CD8-positive, alpha-beta memory T cell (primary cell): ENCODE measurements around the gene C1orf159. TPM values are rescaled to one million over a fixed set of nuclear protein-coding genes. Genes with fewer than 3 reads are reported as not detected.

Experiments used
- CTCF ChIA-PET: fragments of 350-600 bp; sonication (Branson Sonifier 250); formaldehyde crosslinking; loops from one replicate; lab custom pipeline; 2021; ENCODE audit warnings: antibody characterized with exemption; lab: Charles Lee
- POLR2A ChIA-PET: fragments of 350-600 bp; sonication (Branson Sonifier 250); formaldehyde crosslinking; loops from one replicate; lab custom pipeline; 2021; ENCODE audit warnings: antibody characterized with exemption; lab: Charles Lee
- DNase-seq, 5 donors: peaks; one replicate each; pipeline versions ENCODE4 v3.0.0 to v3.0.0-alpha.2; 2020 to 2022; ENCODE audit warnings: mixed read lengths in 1 of 5
- H3K27ac ChIP-seq: one replicate; pipeline ENCODE4 v1.7.0; 2013; ENCODE audit warnings: low read depth, mild to moderate bottlenecking, low read length, moderate library complexity
- H3K27me3 ChIP-seq: 2 replicates; pipeline ENCODE4 v1.7.0; 2013; ENCODE audit warnings: low read length, mild to moderate bottlenecking; ENCODE audit not compliant: insufficient read depth, poor library complexity, severe bottlenecking
- H3K36me3 ChIP-seq: 2 replicates; pipeline ENCODE4 v1.7.0; 2013; ENCODE audit warnings: mild to moderate bottlenecking, low read length, moderate library complexity; ENCODE audit not compliant: insufficient read depth
- H3K4me1 ChIP-seq: 2 replicates; pipeline ENCODE4 v1.7.0; 2013; ENCODE audit warnings: mild to moderate bottlenecking, low read length, moderate library complexity; ENCODE audit not compliant: insufficient read depth
- H3K4me3 ChIP-seq: 2 replicates; pipeline ENCODE4 v1.7.0; 2013; ENCODE audit warnings: mild to moderate bottlenecking, low read length
- H3K9me3 ChIP-seq: 2 replicates; pipeline ENCODE4 v1.7.0; 2013; ENCODE audit warnings: mild to moderate bottlenecking, low read length
- H3K27ac Mint-ChIP-seq, 8 donors: one replicate each; pipeline ENCODE4 v1.8.0; 2020 to 2021; ENCODE audit warnings: mixed read lengths in 8 of 8, mild to moderate bottlenecking in 6 of 8, inconsistent platforms in 3 of 8, moderate library complexity in 3 of 8
- H3K27me3 Mint-ChIP-seq, 2 donors: one replicate each; pipeline ENCODE4 v1.8.0; 2020 to 2021; ENCODE audit warnings: mixed read lengths in 2 of 2, mild to moderate bottlenecking in 1 of 2, moderate library complexity in 1 of 2
- H3K36me3 Mint-ChIP-seq, 3 donors: one replicate each; pipeline ENCODE4 v1.8.0; 2020 to 2021; ENCODE audit warnings: mixed read lengths in 3 of 3, inconsistent platforms in 1 of 3, mild to moderate bottlenecking in 1 of 3
- H3K4me1 Mint-ChIP-seq, 3 donors: one replicate each; pipeline ENCODE4 v1.8.0; 2020 to 2021; ENCODE audit warnings: mixed read lengths in 3 of 3, inconsistent platforms in 1 of 3, mild to moderate bottlenecking in 1 of 3
- H3K4me3 Mint-ChIP-seq, 7 donors: one replicate each; pipeline ENCODE4 v1.8.0; 2020 to 2021; ENCODE audit warnings: mixed read lengths in 7 of 7, mild to moderate bottlenecking in 6 of 7, moderate library complexity in 4 of 7, inconsistent platforms in 2 of 7
- H3K9me3 Mint-ChIP-seq, 5 donors: one replicate each; pipeline ENCODE4 v1.8.0; 2020 to 2022; ENCODE audit warnings: mixed read lengths in 5 of 5, mild to moderate bottlenecking in 3 of 5, moderate library complexity in 2 of 5, inconsistent platforms in 1 of 5
- polyA plus RNA-seq: library from polyadenylated mRNA; unstranded; fragments of 300-500 nt; fragmentation: Illumina TruSeq; gene quantifications from one replicate; pipeline ENCODE4 v1.2.3, GENCODE V29; 2021
- total RNA-seq, 2 experiments: library from RNA; stranded (reverse); gene quantifications; one replicate each; pipeline ENCODE4 v1.2.3, GENCODE V29; 2021

C1orf159 gene
- total and polyA plus RNA-seq, 3 experiments from 2014 or later, result 7.9 to 20.8 (median 18.7) TPM

DNA sequence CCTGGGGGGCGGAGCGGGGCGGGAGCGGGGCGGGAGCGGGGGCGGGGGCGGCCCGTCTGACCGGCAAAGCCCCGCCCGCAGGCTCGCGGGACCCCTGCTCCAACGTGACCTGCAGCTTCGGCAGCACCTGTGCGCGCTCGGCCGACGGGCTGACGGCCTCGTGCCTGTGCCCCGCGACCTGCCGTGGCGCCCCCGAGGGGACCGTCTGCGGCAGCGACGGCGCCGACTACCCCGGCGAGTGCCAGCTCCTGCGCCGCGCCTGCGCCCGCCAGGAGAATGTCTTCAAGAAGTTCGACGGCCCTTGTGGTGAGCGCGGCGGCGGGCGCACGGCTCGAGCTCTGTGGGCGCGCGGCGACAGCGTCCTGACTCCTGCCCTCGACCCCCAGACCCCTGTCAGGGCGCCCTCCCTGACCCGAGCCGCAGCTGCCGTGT is 74.8 kb downstream of the C1orf159 start:
- no peaks in the 10 kb centered on the region for H3K9me3 ChIP-seq
- ChIA-PET CTCF (interaction anchor here (1.1 to 2.1 kb wide), 2 partner anchors 27 to 40 kb away, joined by 3 to 7 read pairs; partner anchors contain the start of gene ISG15), POLR2A (no interaction called here)
- Mint-ChIP-seq H3K9me3 (no peaks in the 10 kb centered on the region), H3K27me3 (peaks cover 5 to 24% of the 10 kb centered on the region in 2 donors), H3K4me1 (peaks cover 6 to 20% (median 10%) of the 10 kb centered on the region in 3 donors), H3K4me3 (no peak overlapping the region), H3K36me3 (no peaks in the 10 kb centered on the region), H3K27ac (no peak overlapping the region)
- no peaks in the 10 kb centered on the region for H3K36me3 ChIP-seq
- peaks cover 17% of the 10 kb centered on the region for H3K4me1 ChIP-seq
- H3K27ac ChIP-seq, result no peak overlapping the region
- H3K27me3 ChIP-seq, result peaks cover 6% of the 10 kb centered on the region
- peak in 1 of 5 donors; percentile 34 for DNase-seq
- H3K4me3 ChIP-seq, result no peak overlapping the region

DNA sequence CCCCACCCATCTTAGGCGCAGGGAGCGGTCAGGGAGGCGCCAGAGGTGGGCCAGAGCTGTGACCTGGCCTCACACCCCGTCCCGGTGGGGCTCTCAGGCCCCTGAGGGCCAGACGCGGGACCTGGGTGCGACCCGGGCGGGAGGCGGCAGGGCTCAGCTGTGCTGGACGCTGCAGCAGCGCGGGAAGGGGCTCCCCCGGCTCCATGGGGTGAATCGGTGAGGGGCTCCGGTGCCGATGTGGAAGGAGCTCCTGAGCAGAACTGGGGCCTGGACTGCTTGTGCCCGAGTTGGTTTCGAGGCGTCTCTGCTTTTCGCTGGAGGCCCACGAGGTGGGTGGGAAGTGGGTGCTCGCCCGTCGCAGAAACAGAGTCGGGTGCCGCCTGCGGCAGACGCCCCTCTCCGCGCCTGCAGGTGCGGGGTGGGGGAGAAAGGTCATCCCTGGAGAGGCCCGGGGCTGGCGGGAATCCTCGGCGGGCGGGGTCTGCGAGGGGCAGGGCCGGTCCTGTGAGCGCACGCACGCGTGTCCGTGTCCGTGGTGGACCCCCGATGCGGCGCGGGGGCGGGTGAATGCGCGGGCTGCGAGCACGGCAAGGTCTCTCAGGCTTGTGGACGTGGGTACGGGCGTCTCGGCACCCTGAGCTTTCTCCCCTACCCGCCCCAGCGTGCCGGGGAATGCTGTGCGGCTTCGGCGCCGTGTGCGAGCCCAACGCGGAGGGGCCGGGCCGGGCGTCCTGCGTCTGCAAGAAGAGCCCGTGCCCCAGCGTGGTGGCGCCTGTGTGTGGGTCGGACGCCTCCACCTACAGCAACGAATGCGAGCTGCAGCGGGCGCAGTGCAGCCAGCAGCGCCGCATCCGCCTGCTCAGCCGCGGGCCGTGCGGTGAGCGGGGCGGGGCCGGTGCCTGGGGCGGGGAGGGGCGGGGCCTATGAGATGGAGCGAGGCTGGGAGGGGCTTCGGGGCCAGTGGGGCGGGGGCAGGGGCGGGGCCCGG is 75.6 kb downstream of the C1orf159 start:
- Mint-ChIP-seq H3K4me1 (peaks cover 6 to 20% (median 10%) of the 10 kb centered on the region in 3 donors), H3K36me3 (no peaks in the 10 kb centered on the region), H3K9me3 (no peaks in the 10 kb centered on the region), H3K27me3 (peaks cover 10 to 31% of the 10 kb centered on the region in 2 donors), H3K27ac (peak overlapping the region in 1 of 8 donors; percentile 19), H3K4me3 (peak overlapping the region; percentile 60 to 90 (median 74))
- ChIA-PET POLR2A (interaction anchor here (0.7 kb wide), 1 partner anchor 26 kb away, joined by 4 read pairs; no protein-coding TSS in a partner anchor), CTCF (interaction anchor here (1.1 to 2.1 kb wide), 3 partner anchors 27 to 252 kb away, joined by 3 to 7 read pairs (median 4); partner anchors contain the start of gene ISG15)
- Histone ChIP-seq H3K36me3 (no peaks in the 10 kb centered on the region), H3K27ac (no peak overlapping the region), H3K9me3 (no peaks in the 10 kb centered on the region), H3K27me3 (peaks cover 8% of the 10 kb centered on the region), H3K4me3 (peak overlapping the region; percentile 50), H3K4me1 (peaks cover 17% of the 10 kb centered on the region)
- peak; percentile 71 to 83 (median 79) for DNase-seq

GRCh38 chr1:1039145-1039910 is 76.6 kb downstream of the C1orf159 start:
- peaks cover 0 to 2% (median 0%) of the 10 kb centered on the region in 5 donors for H3K9me3 Mint-ChIP-seq
- H3K27ac Mint-ChIP-seq, result peak overlapping the region in 1 of 8 donors; percentile 22
- Histone ChIP-seq H3K4me1 (peaks cover 17% of the 10 kb centered on the region), H3K27ac (no peak overlapping the region), H3K36me3 (no peaks in the 10 kb centered on the region), H3K27me3 (peaks cover 12% of the 10 kb centered on the region), H3K4me3 (no peak overlapping the region), H3K9me3 (no peaks in the 10 kb centered on the region)
- peaks cover 6 to 20% (median 10%) of the 10 kb centered on the region in 3 donors for H3K4me1 Mint-ChIP-seq
- H3K36me3 Mint-ChIP-seq, result no peaks in the 10 kb centered on the region
- POLR2A ChIA-PET, result interaction anchor here (0.6 to 0.7 kb wide), 2 partner anchors 25 to 96 kb away, joined by 4 to 7 read pairs; no protein-coding TSS in a partner anchor
- H3K27me3 Mint-ChIP-seq, result peaks cover 11 to 33% of the 10 kb centered on the region in 2 donors
- peak overlapping the region; percentile 60 to 90 (median 74) for H3K4me3 Mint-ChIP-seq
- CTCF ChIA-PET, result interaction anchor here (1.1 to 2.1 kb wide), 3 partner anchors 24 to 252 kb away, joined by 4 to 7 read pairs (median 5); partner anchors contain the start of gene ISG15
- no peak for DNase-seq

GRCh38 chr1:1038694-1039093 is 77.2 kb downstream of the C1orf159 start:
- H3K4me1 ChIP-seq, result peaks cover 17% of the 10 kb centered on the region

GRCh38 chr1:1037366-1038327 is 78.2 kb downstream of the C1orf159 start:
- CTCF ChIA-PET, result interaction anchor here (1.6 kb wide), 1 partner anchor 26 kb away, joined by 5 read pairs; no protein-coding TSS in a partner anchor
- Mint-ChIP-seq H3K27ac (peak overlapping the region in 1 of 8 donors; percentile 70), H3K9me3 (peaks cover 0 to 2% (median 0%) of the 10 kb centered on the region in 5 donors), H3K27me3 (peaks cover 12 to 33% of the 10 kb centered on the region in 2 donors), H3K36me3 (no peaks in the 10 kb centered on the region), H3K4me1 (peaks cover 6 to 20% (median 10%) of the 10 kb centered on the region in 3 donors), H3K4me3 (no peak overlapping the region)
- H3K27me3 ChIP-seq, result peaks cover 13% of the 10 kb centered on the region
- no peaks in the 10 kb centered on the region for H3K36me3 ChIP-seq
- no peak for DNase-seq
- H3K9me3 ChIP-seq, result no peaks in the 10 kb centered on the region
- peaks cover 22% of the 10 kb centered on the region for H3K4me1 ChIP-seq
- POLR2A ChIA-PET, result no interaction called here
- H3K4me3 ChIP-seq, result no peak overlapping the region
- H3K27ac ChIP-seq, result no peak overlapping the region

More at GRCh38 chr1:1038694-1039093, 77.2 kb downstream of the C1orf159 start:
- ChIA-PET POLR2A (interaction anchor here (0.6 kb wide), 1 partner anchor 96 kb away, joined by 7 read pairs; no protein-coding TSS in a partner anchor), CTCF (interaction anchor here (1.6 kb wide), 1 partner anchor 25 kb away, joined by 5 read pairs; no protein-coding TSS in a partner anchor)
- Mint-ChIP-seq H3K4me3 (peak overlapping the region in 3 of 7 donors; percentile 8 to 87 (median 28)), H3K27me3 (peaks cover 11 to 33% of the 10 kb centered on the region in 2 donors), H3K4me1 (peaks cover 6 to 20% (median 10%) of the 10 kb centered on the region in 3 donors), H3K36me3 (no peaks in the 10 kb centered on the region), H3K9me3 (peaks cover 0 to 2% (median 0%) of the 10 kb centered on the region in 5 donors), H3K27ac (no peak overlapping the region)
- Histone ChIP-seq H3K4me3 (no peak overlapping the region), H3K36me3 (no peaks in the 10 kb centered on the region), H3K27ac (no peak overlapping the region), H3K27me3 (peaks cover 12% of the 10 kb centered on the region), H3K9me3 (no peaks in the 10 kb centered on the region)
- DNase-seq, result no peak

GRCh38 chr1:1035291-1035943 is 80.5 kb downstream of the C1orf159 start:
- POLR2A ChIA-PET, result no interaction called here
- peaks cover 6 to 25% (median 13%) of the 10 kb centered on the region in 3 donors for H3K4me1 Mint-ChIP-seq
- H3K27me3 ChIP-seq, result peaks cover 24% of the 10 kb centered on the region
- H3K36me3 Mint-ChIP-seq, result no peaks in the 10 kb centered on the region
- peaks cover 19 to 42% of the 10 kb centered on the region in 2 donors for H3K27me3 Mint-ChIP-seq
- CTCF ChIA-PET, result no interaction called here
- H3K9me3 ChIP-seq, result no peaks in the 10 kb centered on the region
- no peak overlapping the region for H3K27ac Mint-ChIP-seq
- peak overlapping the region in 3 of 7 donors; percentile 25 to 89 (median 28) for H3K4me3 Mint-ChIP-seq
- peaks cover 0 to 2% (median 0%) of the 10 kb centered on the region in 5 donors for H3K9me3 Mint-ChIP-seq
- H3K27ac ChIP-seq, result no peak overlapping the region
- DNase-seq, result no peak
- H3K4me1 ChIP-seq, result peaks cover 25% of the 10 kb centered on the region
- H3K4me3 ChIP-seq, result no peak overlapping the region
- H3K36me3 ChIP-seq, result no peaks in the 10 kb centered on the region
